HepG2 (cell line): Measurements from ENCODE around the gene MSS51. TPM values are rescaled to one million over a fixed set of nuclear protein-coding genes. Genes with fewer than 3 reads are reported as not detected.

Experiments
- LCORL ChIP-seq, 2 experiments: fragments of 450-650 bp in 1 of 2; sonication (generic) in 1 of 2; formaldehyde crosslinking in 1 of 2; IDR thresholded peaks; 2 replicates each; pipeline versions ENCODE4 v1.5.0 to v1.6.1; 2017 to 2020; ENCODE audit warnings: antibody characterized with exemption in 1 of 2, missing genetic modification reagents in 1 of 2
- PAF1 ChIP-seq: IDR thresholded peaks from 2 replicates; pipeline ENCODE4 v1.6.1; 2016; ENCODE audit warnings: missing genetic modification reagents, missing compliant biosample characterization
- ZHX2 ChIP-seq, 2 experiments: sonication (generic) in 1 of 2; formaldehyde crosslinking in 1 of 2; IDR thresholded peaks; 2 replicates each; pipeline versions ENCODE4 v1.6.1 to v1.9.0; 2014 to 2022; ENCODE audit warnings: antibody characterized with exemption in 1 of 2, borderline replicate concordance in 1 of 2, inconsistent platforms in 1 of 2, low read depth in 1 of 2, missing genetic modification reagents in 1 of 2
- ZNF597 ChIP-seq: sonication (generic); formaldehyde crosslinking; IDR thresholded peaks from 2 replicates; pipeline ENCODE4 v1.5.0; 2020; ENCODE audit warnings: missing genetic modification reagents
- polyA plus RNA-seq, 8 experiments: library from polyadenylated mRNA; depleted of rRNA in 3 of 8; stranded (reverse) in 7 of 8; unstranded in 1 of 8; fragments of >200 nt; fragmentation: Illumina TruSeq in 4 of 8; extraction: Trizol in 4 of 8; gene quantifications; 2 replicates each; pipeline versions ENCODE4 v1.2.1 to v1.2.3, GENCODE V29; 2011 to 2016; ENCODE audit warnings: low read depth in 4 of 8, missing spikeins in 1 of 8, mixed read lengths in 1 of 8; ENCODE audit not compliant: insufficient read depth in 1 of 8
- total RNA-seq, 5 experiments: library from RNA; depleted of rRNA; stranded (reverse); fragments of >200 nt; fragmentation: Illumina TruSeq; extraction: Trizol; gene quantifications; 2 replicates each; pipeline ENCODE4 v1.2.3, GENCODE V29; 2016; ENCODE audit warnings: low read depth in 1 of 5

Gene MSS51
- total and polyA plus RNA-seq, 2 of the 13 experiments (the other 11 are each of a cell fraction or from before 2014, with no cell fraction given): 0.91 to 2.4 TPM

GRCh38 chr10:73416571-73416970, 16.8 kb downstream of the MSS51 start (continued):
- TF ChIP-seq ZHX2 (IDR thresholded peaks at IDR 0.05; ENCODE audit: low read depth) (no peak), ZHX2 (CRISPR knock-in tag; IDR thresholded peaks at IDR 0.05; ENCODE audit: borderline replicate concordance) (no peak), LCORL (IDR thresholded peaks at IDR 0.05) (no peak), LCORL (CRISPR knock-in tag; IDR thresholded peaks at IDR 0.05) (no peak), PAF1 (CRISPR knock-in tag) (no peak), ZNF597 (no peak)
